HG03066 (cell line): Measurements from ENCODE around the gene ADAP2.
"Not testable (repeated sequence)": the region's sequence is repeated elsewhere in the genome, so short reads cannot be mapped to it uniquely, and the experiment has no call there.

Experiments
- ATAC-seq: cut with Tn5 transposase; IDR thresholded peaks from one replicate; pipeline ENCODE4 v1.9.1; 2021; ENCODE audit warnings: low read depth; ENCODE audit not compliant: unreplicated experiment

ADAP2 gene

DNA sequence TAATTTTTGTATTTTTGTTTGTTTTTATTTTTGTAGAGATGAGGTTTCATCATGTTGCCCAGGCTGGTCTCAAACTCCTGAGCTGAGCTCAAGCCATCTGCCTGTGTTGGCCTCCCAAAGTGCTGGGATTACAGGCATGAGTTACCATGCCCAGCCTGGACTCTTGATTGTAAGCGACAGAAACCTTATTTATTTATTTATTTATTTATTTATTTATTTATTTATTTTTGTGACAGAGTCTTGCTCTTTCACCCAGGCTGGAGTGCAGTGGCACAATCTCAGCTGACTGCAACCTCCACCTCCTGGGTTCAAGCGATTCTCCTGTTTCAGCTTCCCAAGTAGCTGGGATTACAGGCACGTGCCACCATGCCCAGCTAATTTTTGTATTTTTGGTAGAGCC, 8.1 kb downstream of the ADAP2 start:
- not testable (repeated sequence) for ATAC-seq

GRCh38 chr17:30930495-30930894, 8.8 kb downstream of the ADAP2 start:
- ATAC-seq, result no peak

DNA sequence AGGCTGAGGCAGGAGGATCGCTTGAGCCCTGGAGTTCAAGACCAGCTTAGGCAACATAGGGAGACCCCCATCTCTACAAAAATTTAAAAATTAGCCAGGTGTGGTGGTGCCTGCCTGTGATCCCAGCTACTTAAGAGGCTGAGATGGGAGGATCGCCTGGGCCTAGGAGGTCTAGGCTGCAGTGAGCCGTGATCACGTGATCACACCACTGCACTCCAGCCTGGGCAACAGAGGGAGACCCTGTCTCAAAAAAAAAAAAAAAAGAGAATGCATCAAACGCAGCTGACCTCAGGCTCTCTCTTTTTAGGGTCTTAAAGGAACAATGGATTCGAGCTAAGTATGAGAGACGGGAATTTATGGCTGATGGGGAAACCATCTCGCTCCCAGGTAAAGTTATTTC, 9.8 kb downstream of the ADAP2 start:
- not testable (repeated sequence) for ATAC-seq

DNA sequence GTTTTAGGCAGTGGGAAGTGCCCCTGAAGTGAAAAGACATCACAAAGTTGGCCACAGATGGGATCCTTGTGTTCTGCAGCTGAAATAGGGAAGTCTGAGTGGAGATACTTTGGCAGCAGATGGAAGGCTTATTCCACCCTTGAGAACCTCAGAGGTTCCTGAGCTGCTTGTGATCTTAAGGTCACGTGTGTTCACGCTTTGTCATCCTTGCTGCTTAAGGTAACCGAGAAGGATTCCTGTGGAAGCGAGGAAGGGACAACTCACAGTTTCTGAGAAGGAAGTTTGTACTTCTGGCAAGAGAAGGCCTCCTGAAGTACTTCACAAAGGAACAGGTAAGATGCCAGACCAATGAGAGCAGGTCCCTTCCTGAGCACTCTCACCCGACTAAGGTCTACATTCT, 12.2 kb downstream of the ADAP2 start:
- ATAC-seq, result no peak

GRCh38 chr17:30939051-30939689, 17.4 kb downstream of the ADAP2 start:
- no peak for ATAC-seq

- no peak for ATAC-seq
Measured at GRCh38 chr17:30942308-30943079, 20.7 kb downstream of the ADAP2 start.

DNA sequence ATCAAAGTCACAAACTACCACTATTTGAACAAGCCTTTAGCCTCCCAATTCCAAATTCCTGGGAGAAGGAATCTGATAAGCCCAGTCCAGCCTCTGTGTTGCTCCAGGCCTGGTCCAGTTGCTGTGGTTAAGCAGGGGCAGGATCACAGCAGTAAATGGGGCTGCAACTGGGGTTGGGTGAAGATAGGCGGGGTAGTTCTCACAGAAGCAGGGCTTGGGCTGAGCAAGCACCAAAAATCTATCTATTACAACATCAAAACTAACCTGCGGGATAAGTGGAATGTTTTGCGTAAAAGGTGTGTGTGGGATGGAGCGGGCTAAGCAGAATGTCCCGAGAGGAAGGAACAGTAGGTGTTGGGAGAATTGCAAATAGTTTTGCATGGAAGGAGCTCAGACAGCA, 26.1 kb downstream of the ADAP2 start:
- ATAC-seq, result no peak

- no peak for ATAC-seq
Measured at GRCh38 chr17:30950189-30950588, 28.4 kb downstream of the ADAP2 start.

DNA sequence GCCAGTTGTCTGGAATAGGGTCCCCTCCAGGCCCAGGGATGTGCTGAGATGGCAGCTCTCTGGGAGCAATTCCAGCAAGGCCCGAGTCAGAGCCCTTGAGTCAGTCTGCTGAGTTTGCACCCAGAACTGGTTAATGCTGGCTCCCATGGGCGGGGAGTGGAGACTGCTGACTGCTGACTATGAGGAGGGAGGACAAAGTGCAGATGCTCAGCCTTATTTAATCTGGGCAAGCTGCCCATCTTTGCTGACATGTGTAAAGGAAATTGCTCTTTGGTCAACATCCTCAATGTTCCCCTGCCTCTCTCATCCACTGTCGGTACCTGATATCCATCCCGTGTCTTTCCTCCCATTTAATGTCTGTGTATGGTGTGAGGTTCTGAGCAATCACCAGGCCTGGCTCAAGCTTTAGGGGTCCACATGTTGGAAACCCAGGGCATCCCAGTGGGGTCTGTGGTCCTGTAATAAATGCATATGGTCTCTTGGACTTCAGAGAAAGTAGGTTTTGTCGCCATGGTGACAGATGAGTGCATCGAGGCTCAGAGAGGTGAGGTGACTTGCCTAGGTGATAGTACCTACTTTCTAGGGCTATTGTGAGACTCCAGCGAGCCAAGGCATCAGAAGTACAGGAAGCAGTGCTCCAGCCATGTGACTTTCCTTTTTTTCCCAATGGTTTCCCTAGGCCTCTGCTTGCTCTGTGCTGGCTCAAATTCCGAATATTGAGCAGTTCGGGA, 29.1 kb downstream of the ADAP2 start:
- no peak for ATAC-seq

DNA sequence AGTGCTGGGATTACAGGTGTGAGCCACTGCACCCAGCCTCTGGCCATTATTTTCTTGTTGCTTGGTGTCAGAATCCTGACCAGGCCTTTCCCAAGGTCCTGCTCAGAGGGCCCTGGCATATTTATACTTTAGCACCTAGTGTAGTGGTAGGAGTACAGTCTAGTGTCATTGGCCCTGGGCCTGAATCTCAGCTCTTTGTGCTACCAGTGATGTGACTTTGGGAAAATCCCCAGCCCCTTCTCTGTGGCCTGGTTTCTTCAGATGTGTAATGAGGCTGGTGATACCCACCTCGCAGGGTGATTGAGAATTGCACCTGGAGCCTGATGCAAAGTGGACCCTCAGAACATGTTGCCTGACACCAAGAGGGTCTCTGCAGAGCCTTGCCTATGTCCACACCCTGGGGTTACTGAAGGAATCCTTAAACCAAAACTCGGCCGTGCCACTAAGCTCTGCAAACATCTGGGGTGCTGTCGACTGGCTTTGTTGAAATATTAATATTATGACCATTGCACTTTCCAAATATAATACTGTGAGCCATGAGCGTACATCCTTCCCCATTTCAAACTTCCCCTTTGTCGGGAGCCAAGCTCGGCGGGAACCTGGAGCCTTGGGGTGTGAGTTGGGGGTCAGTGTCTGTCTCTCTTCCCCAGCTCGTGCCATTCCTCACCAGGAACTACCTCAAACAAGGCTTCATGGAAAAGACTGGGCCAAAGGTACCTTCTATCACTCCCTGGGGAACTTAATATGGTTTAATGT, 31.1 kb downstream of the ADAP2 start:
- ATAC-seq, result no peak

- ATAC-seq, result no peak
Measured at GRCh38 chr17:30954046-30954830, 32.5 kb downstream of the ADAP2 start.

DNA sequence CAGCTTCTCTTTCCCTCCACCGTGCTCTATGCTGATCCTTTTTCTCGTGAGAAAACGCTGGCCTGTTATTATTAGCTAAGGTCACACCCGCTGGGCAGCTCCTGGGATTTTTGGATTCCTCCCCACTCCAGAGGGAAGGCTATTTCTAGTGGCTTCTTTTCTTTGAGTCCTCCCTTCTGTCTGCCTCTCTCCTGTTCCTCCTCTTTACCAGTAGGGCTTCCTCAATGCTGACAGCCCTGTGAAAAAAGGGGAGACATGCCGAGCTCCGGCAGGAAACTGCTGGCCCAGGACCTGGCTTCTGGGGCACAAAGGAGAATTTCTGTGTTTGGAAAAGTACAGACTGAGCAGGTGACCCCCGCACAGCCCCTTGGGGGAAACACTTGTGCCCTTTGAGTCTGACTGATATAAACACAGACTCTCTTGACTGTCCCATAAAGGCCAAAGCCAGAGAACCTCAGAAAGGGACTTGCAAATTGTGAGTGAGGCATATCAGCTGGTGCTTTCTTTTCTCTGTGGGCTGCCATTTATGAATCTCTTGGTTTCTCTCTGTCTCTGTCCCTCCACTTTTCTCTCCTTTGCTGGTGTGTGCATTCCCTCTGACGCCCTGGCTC, 35.1 kb downstream of the ADAP2 start:
- ATAC-seq, result no peak

DNA sequence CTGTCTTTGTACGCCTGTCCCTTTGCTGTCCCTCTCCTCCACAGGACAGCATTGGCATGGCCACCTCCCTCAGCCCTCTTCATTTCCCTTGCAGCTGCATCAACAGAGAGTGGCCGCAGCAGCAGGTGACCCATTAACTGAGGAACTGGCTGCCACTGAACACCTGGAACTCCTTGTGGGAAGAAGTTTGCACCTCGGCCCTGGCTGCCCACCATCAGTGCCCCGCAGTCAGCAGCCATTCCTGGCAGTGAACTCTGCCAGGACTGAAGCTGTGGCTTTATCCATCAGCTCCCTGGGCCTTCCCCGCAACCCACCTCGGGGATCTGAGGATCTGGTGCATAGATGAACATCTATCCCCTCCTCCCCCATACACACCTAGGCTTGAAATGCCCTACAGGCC, 36.0 kb downstream of the ADAP2 start:
- no peak for ATAC-seq

DNA sequence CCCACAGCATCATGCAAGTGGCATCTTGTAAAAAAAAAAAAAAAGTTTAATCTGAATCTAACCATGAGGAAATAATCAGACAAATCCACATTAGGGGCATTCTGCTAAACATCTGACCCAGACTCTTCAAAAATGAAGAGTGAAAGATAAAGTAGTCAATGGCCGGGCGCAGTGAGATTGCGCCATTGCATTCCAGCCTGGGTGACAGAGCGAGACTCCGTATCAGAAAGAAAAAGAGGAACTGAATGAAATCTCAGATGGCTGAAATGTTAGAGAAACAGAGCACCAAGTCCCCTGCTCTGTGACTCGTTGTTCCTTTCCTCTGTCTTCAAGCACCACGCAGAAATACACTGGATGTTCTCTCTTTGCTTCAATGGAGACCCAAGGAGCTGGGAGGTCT, 36.4 kb downstream of the ADAP2 start:
- no peak for ATAC-seq

DNA sequence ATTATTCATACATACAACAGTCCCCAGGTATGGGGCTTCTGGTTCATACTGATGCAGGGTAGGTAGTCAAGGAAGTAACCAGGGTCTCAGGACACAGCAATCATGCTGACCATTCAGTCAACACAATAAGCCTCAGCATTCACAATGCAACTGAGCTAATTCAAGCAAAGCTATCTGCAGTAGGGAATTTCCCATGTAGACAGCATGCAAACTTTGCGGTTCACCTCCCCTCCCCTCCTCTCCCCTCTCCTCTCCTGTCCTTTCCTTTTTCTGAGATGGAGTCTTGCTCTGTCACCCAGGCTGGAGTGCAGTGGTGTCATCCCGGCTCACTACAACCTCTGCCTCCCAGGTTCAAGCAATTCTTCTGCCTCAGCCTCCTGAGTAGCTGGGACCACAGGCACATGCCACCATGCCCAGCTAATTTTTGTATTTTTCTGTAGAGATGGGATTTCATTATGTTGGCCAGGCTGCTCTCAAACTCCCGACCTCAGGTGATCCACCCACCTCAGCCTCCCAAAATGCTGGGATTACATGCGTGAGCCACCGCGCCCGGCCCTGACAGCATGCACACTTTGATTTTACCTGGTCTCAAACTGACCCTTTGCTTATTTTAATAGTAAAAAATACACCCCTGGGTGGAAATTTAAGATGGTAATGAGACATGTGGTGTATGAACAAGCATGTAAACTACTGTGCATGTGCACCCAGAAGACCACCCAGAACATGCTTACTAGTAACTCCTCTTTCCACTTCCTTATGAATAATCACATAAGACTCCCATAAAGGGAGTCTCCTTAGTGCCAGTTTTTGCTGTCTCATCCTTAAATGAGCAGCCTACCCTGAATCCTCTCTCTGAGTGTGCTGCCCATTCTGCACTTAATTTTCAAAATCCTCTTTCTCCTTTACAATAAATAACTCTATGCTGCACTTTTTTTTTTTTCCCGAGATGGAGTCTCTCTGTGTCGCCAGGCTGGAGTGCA, 39.8 kb downstream of the ADAP2 start:
- ATAC-seq, result peak; percentile 60

GRCh38 chr17:30964312-30964711, 42.6 kb downstream of the ADAP2 start:
- ATAC-seq, result not testable (repeated sequence)

GRCh38 chr17:30964876-30965275, 43.1 kb downstream of the ADAP2 start:
- no peak for ATAC-seq

GRCh38 chr17:30965686-30966085, 43.9 kb downstream of the ADAP2 start:
- ATAC-seq, result no peak

DNA sequence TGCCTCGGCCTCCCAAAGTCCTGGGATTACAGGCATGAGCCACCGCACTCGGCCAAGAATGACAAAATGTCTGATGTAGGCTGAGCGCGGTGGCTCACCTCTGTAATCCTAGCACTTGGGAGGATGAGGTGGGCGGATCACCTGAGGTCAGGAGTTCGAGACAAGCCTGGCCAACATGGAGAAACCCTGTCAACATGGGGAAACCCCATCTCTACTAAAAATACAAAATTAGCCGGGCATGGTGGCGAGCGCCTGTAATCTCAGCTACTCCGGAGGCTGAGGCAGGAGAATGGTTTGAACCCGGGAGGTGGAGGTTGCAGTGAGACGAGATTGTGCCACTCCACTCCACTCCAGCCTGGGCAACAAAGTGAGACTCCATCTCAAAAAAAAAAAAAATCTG, 46.2 kb downstream of the ADAP2 start:
- not testable (repeated sequence) for ATAC-seq
